Ovary (tissue), 9 donors: ENCODE data around the gene ICE2. TPM values are rescaled to one million over a fixed set of nuclear protein-coding genes. Genes with fewer than 3 reads are reported as not detected.

Experiments used
- DNase-seq, 5 donors: peaks; one replicate each; pipeline ENCODE4 v3.0.0-alpha.2; 2019 to 2020
- H3K27ac ChIP-seq, 2 donors: fragments of 200-600 bp; one replicate each; pipeline versions ENCODE4 v1.5.1 to v1.8.0; 2019 to 2022
- H3K27me3 ChIP-seq: fragments of 200-600 bp; one replicate; pipeline ENCODE4 v1.8.0; 2022
- H3K36me3 ChIP-seq: fragments of 200-600 bp; sonication (generic); one replicate; pipeline ENCODE4 v1.5.1; 2019
- H3K4me1 ChIP-seq: one replicate; pipeline ENCODE4 v1.8.1; 2013; ENCODE audit warnings: mild to moderate bottlenecking, moderate library complexity; ENCODE audit not compliant: insufficient read depth
- H3K4me3 ChIP-seq: fragments of 200-600 bp; sonication (generic); one replicate; pipeline ENCODE4 v1.5.1; 2017
- H3K9me3 ChIP-seq, 2 donors: fragments of 200-600 bp in 1 of 2; sonication (generic) in 1 of 2; one replicate each; pipeline versions ENCODE4 v1.5.1 to v1.8.1; 2013 to 2019; ENCODE audit warnings: mild to moderate bottlenecking in 1 of 2, moderate library complexity in 1 of 2
- CTCF ChIP-seq, 3 donors: fragments of 450-650 bp in 2 of 3; fragments of 200-600 bp in 1 of 3; IDR thresholded peaks; one replicate each; pipeline versions ENCODE4 v1.5.1 to v1.8.0; 2016 to 2022; ENCODE audit warnings: antibody characterized with exemption in 3 of 3, mild to moderate bottlenecking in 1 of 3
- EP300 ChIP-seq: sonication (generic); formaldehyde crosslinking; IDR thresholded peaks from one replicate; pipeline ENCODE4 v1.6.1; 2017; ENCODE audit warnings: antibody characterized with exemption
- POLR2A ChIP-seq: fragments of 450-650 bp; IDR thresholded peaks from one replicate; pipeline ENCODE4 v1.6.1; 2017; ENCODE audit warnings: antibody characterized with exemption, mild to moderate bottlenecking, moderate library complexity
- WGBS, 3 donors: extraction: QIAGEN DNeasy Blood & Tissue Kit in 1 of 3; methylation state at CpG; one replicate each; pipeline versions ENCODE4 v1.1.5 to v1.1.7; 2013 to 2017; 5-methylcytosine and 5-hydroxymethylcytosine counted together
- intact Hi-C, 4 donors: fragments of 100-400 bp; cut with DNase I; formaldehyde crosslinking; loops; one replicate each; pipeline versions ENCODE4 v1.11.0 to v1.15.1; 2022 to 2023
- polyA plus RNA-seq, 2 donors: library from polyadenylated mRNA; stranded (reverse); fragments of 200-250 nt in 1 of 2; fragments of 350-450 nt in 1 of 2; fragmentation: Illumina TruSeq in 1 of 2; extraction: RNeasy Lipid Tissue Mini Kit (QIAGEN cat#74804) in 1 of 2; gene quantifications; one replicate each; pipeline ENCODE4 v1.2.3, GENCODE V29; 2013 to 2014
- total RNA-seq, 7 donors: library from RNA; depleted of rRNA in 2 of 7; stranded (reverse); fragments of >200 nt in 2 of 7; fragmentation: NEBNext Ultra II Directional in 3 of 7; extraction: Animal tissue kit (Norgen Biotek cat#: 25700) in 3 of 7; gene quantifications; one replicate each; pipeline versions ENCODE4 v1.1.0 to v1.2.4, GENCODE V29; 2016 to 2023
- donor health status: DM: no; HTN: no; CAD: no; lungs with moderate emphysema.
- donor health status: DM: no; HTN: no; CAD: no.
- donor health status: Bipolar disorder and iron deficiency.
- donor health status: DM: yes; HTN: yes; CAD: no.
- donor health status: DM: no; HTN: no; CAD: no.
- donor health status: DM: yes; HTN: yes; CAD: no.

Gene ICE2
- total and polyA plus RNA-seq, 9 donors, result 16.4 to 72.0 (median 53.0) TPM

GRCh38 chr15:60381148-60381788, 97.7 kb downstream of the ICE2 start:
- 88 to 95% (median 95%) methylated on average over 8 of the region's 8 CpGs for WGBS, 3 donors
- H3K27ac ChIP-seq, result no peak overlapping the region
- H3K36me3 ChIP-seq, result no peaks in the 10 kb centered on the region
- no peak overlapping the region for H3K4me3 ChIP-seq
- no peaks in the 10 kb centered on the region for H3K9me3 ChIP-seq
- TF ChIP-seq POLR2A, result no peak
- no peak for TF ChIP-seq CTCF (IDR thresholded peaks at IDR 0.05)
- TF ChIP-seq EP300, result no peak
- no peak for DNase-seq
- no peaks in the 10 kb centered on the region for H3K4me1 ChIP-seq
- intact Hi-C loops, result no loop called here
- no peaks in the 10 kb centered on the region for H3K27me3 ChIP-seq

GRCh38 chr15:60379525-60380274, 99.2 kb downstream of the ICE2 start:
- no peaks in the 10 kb centered on the region for H3K9me3 ChIP-seq
- TF ChIP-seq CTCF (IDR thresholded peaks at IDR 0.05) (no peak), EP300 (no peak), POLR2A (no peak)
- DNase-seq, result no peak
- intact Hi-C loops, result no loop called here
- no peak overlapping the region for H3K4me3 ChIP-seq
- 63 to 71% (median 68%) methylated on average over 8 of the region's 8 CpGs for WGBS, 3 donors
- H3K4me1 ChIP-seq, result no peaks in the 10 kb centered on the region
- no peaks in the 10 kb centered on the region for H3K27me3 ChIP-seq
- no peaks in the 10 kb centered on the region for H3K36me3 ChIP-seq
- no peak overlapping the region for H3K27ac ChIP-seq

- no peak overlapping the region for H3K4me3 ChIP-seq
- H3K27me3 ChIP-seq, result no peaks in the 10 kb centered on the region
- H3K9me3 ChIP-seq, result no peaks in the 10 kb centered on the region
- 93 to 100% (median 96%) methylated on average over 1 of the region's 1 CpG for WGBS, 3 donors
- no peak for DNase-seq
- H3K4me1 ChIP-seq, result no peaks in the 10 kb centered on the region
- intact Hi-C loops, result no loop called here
- no peaks in the 10 kb centered on the region for H3K36me3 ChIP-seq
- H3K27ac ChIP-seq, result no peak overlapping the region
- TF ChIP-seq EP300, result no peak
- no peak for TF ChIP-seq CTCF (IDR thresholded peaks at IDR 0.05)
- TF ChIP-seq POLR2A, result no peak
Measured at GRCh38 chr15:60379185-60379524, 99.8 kb downstream of the ICE2 start.

- no peak for DNase-seq
- Histone ChIP-seq H3K36me3 (no peaks in the 10 kb centered on the region), H3K9me3 (no peaks in the 10 kb centered on the region), H3K4me3 (no peak overlapping the region), H3K4me1 (peaks cover 5% of the 10 kb centered on the region), H3K27me3 (no peaks in the 10 kb centered on the region), H3K27ac (no peak overlapping the region)
- intact Hi-C loops, result no loop called here
- TF ChIP-seq POLR2A (no peak), EP300 (no peak), CTCF (IDR thresholded peaks at IDR 0.05) (no peak)
- 87 to 89% (median 87%) methylated on average over 12 of the region's 12 CpGs for WGBS, 3 donors
Measured at GRCh38 chr15:60376677-60377095, 102.3 kb downstream of the ICE2 start.
